ENCODE results near the gene COPS6.

Gene COPS6

DNA sequence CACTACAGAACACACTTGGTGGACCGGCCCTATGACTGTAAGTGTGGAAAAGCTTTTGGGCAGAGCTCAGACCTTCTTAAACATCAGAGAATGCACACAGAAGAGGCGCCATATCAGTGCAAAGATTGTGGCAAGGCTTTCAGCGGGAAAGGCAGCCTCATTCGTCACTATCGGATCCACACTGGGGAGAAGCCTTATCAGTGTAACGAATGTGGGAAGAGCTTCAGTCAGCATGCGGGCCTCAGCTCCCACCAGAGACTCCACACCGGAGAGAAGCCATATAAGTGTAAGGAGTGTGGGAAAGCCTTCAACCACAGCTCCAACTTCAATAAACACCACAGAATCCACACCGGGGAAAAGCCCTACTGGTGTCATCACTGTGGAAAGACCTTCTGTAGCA lies 24.6 kb upstream of the COPS6 start:
- H3K27me3 ChIP-seq: no peaks in the 10 kb centered on the region
- no peak for DNase-seq
- peaks cover 41% of the 10 kb centered on the region for H3K36me3 ChIP-seq
- H3K9me3 ChIP-seq: no peaks in the 10 kb centered on the region
- H3K4me3 ChIP-seq (ENCODE audit: low read depth, low read length): no peak overlapping the region
- TF ChIP-seq, protein P1, sequence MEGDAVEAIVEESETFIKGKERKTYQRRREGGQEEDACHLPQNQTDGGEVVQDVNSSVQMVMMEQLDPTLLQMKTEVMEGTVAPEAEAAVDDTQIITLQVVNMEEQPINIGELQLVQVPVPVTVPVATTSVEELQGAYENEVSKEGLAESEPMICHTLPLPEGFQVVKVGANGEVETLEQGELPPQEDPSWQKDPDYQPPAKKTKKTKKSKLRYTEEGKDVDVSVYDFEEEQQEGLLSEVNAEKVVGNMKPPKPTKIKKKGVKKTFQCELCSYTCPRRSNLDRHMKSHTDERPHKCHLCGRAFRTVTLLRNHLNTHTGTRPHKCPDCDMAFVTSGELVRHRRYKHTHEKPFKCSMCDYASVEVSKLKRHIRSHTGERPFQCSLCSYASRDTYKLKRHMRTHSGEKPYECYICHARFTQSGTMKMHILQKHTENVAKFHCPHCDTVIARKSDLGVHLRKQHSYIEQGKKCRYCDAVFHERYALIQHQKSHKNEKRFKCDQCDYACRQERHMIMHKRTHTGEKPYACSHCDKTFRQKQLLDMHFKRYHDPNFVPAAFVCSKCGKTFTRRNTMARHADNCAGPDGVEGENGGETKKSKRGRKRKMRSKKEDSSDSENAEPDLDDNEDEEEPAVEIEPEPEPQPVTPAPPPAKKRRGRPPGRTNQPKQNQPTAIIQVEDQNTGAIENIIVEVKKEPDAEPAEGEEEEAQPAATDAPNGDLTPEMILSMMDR (IDR thresholded peaks at IDR 0.05; ENCODE audit: low read depth, low read length): no peak
- H3K4me1 ChIP-seq: peaks cover 5% of the 10 kb centered on the region

DNA sequence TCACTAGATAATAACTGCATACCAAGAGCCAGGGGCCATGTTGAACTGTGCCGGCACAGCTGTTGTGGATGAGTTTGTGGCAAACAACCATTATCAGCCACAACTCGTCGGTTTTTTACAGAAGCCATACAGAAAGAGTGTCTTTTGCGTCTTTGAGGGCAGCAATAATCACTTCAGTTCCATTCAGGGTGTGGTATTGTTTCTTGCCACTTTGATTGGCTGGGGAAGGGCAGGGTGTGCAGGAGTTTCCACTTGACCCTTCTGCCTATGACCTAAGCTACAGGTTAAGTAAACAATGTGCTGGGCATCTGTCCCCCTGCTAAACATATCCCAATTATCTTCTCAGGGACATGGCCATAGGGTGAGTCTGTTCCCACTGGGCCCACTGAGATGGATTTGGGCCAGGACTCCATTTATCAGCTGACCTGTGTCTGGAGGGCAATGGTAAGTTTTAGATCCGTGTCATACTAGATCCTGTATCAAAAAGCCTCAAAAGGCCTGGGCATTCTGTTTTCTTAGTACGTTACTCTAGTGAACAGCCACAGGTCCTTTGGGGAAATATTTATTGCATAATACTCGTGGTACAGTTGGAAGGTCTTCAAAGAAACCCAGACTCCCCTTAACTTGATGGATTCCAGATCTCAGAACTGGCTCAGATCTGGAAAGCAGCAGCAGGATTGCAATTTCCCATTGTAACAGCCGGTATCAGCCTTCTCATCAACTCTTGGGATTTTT lies 23.1 kb upstream of the COPS6 start:
- DNase-seq: peak; percentile 41
- H3K36me3 ChIP-seq: peaks cover 48% of the 10 kb centered on the region

DNA sequence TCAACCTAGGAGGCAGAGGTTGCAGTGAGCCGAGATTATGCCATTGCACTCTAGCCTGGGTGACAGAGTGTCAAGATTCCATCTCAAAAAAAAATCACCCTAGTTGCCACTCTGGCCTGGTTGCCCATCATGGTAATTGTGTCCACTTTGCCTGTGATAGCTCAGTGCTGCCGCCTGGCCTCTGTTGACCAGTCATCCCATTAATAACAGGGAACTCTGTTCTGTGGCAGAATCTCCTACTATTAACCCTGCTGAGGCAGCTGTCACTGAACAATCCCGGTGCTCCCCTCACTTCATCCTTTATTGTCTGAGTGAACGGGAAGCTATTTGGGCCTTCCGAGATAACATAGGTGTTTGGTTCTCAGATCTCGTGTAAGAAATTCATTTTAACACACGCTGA lies 21.8 kb upstream of the COPS6 start:
- no peak for DNase-seq
- Histone ChIP-seq H3K36me3 (peaks cover 53% of the 10 kb centered on the region), H3K27me3 (no peaks in the 10 kb centered on the region), H3K4me1 (peaks cover 5% of the 10 kb centered on the region), H3K9me3 (peaks cover 11% of the 10 kb centered on the region), H3K4me3 (ENCODE audit: low read depth, low read length) (no peak overlapping the region)
- TF ChIP-seq, protein P1 (IDR thresholded peaks at IDR 0.05; ENCODE audit: low read depth, low read length): no peak

More for the DNA sequence above, 23.1 kb upstream of the COPS6 start:
- H3K4me1 ChIP-seq: peaks cover 5% of the 10 kb centered on the region
- no peaks in the 10 kb centered on the region; the same call in 1 of the 2 replicates for H3K9me3 ChIP-seq
- H3K4me3 ChIP-seq (ENCODE audit: low read depth, low read length): no peak overlapping the region
- no peaks in the 10 kb centered on the region for H3K27me3 ChIP-seq
- TF ChIP-seq, protein P1 (IDR thresholded peaks at IDR 0.05; ENCODE audit: low read depth, low read length): no peak

DNA sequence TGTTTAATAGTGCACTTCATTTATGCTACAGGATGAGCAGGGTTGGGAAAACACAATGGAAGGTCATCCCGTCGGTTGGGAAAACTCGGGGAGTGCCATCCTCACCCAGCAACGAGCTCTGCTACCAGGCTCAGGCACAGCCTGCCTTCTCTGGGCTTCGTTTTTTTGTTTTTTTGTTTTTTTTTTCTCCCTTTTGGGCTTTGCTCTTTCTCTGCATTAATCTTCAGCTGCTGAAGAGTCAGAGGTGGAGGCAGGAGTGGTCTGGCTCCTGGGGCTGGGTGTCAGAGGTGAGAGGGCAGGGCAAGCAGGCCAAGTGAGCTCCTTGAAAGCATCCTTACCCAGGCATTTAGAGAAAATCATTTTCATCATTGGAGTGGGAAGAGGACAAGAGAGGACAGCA lies 18.8 kb upstream of the COPS6 start:
- TF ChIP-seq, protein P1 (IDR thresholded peaks at IDR 0.05; ENCODE audit: low read depth, low read length): no peak
- Histone ChIP-seq H3K4me1 (peaks cover 5% of the 10 kb centered on the region), H3K27me3 (no peaks in the 10 kb centered on the region), H3K36me3 (peaks cover 72% of the 10 kb centered on the region), H3K9me3 (peaks cover 18% of the 10 kb centered on the region), H3K4me3 (ENCODE audit: low read depth, low read length) (no peak overlapping the region)
- DNase-seq: no peak

DNA sequence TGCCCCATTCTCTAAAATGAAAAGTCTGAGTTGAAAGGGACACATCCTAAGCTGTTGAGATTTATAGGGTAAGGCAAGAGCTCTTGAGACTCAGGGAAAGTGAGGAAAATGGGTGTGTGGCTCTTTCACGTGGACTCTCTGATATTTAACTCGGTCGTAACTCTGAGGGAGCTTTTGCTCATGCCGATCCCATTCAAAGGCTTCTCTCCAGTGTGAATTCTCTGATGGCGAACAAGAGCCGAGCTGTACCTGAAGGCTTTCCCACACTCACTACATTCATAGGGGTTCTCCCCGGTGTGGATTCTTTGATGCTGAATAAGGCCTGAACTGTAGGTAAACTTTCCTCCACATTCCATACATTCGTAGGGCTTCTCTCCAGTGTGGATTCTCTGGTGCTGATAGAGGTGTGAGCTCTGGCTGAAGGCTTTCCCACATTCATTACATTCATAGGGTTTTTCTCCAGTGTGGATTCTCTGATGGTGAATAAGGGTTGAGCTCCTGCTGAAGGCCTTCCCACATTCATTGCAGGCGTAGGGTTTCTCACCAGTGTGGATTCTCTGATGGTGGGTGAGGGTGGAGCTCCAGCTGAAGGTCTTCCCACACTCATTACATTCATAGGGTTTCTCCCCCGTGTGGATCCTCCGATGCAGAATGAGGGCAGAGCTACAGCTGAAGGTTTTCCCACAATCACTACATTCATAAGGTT lies 17.6 kb upstream of the COPS6 start:
- no peak for DNase-seq
- Histone ChIP-seq H3K9me3 (peaks cover 18% of the 10 kb centered on the region), H3K4me3 (ENCODE audit: low read depth, low read length) (no peak overlapping the region)

More for the DNA sequence above, 17.6 kb upstream of the COPS6 start:
- no peaks in the 10 kb centered on the region for H3K27me3 ChIP-seq
- H3K36me3 ChIP-seq: peaks cover 83% of the 10 kb centered on the region
- H3K4me1 ChIP-seq: no peaks in the 10 kb centered on the region
- TF ChIP-seq, protein P1 (IDR thresholded peaks at IDR 0.05; ENCODE audit: low read depth, low read length): no peak
